MCF 10A (cell line): Measurements from ENCODE around the gene BCHE. TPM values are rescaled to one million over a fixed set of nuclear protein-coding genes. Genes with fewer than 3 reads are reported as not detected.

ENCODE experiments used
- BruUV-seq: library from RNA; stranded (reverse); fragments of 400-500 nt; replicated peaks from 2 replicates; lab custom pipeline; 2021; lab: Mats Ljungman, UMichigan
- CTCF ChIA-PET: fragments of 300-600 bp; sonication (Branson Sonifier 250); formaldehyde crosslinking; extraction: SDS; loops from one replicate; lab custom pipeline; 2021; ENCODE audit warnings: antibody characterized with exemption, inconsistent platforms; lab: Yijun Ruan, JAX
- POLR2A ChIA-PET: fragments of 300-600, 350-650 bp; sonication (Branson Sonifier 250); formaldehyde crosslinking; extraction: SDS; loops from one replicate; lab custom pipeline; 2020; ENCODE audit warnings: antibody characterized with exemption, inconsistent platforms; lab: Yijun Ruan, JAX
- DNase-seq: peaks from one replicate; pipeline ENCODE4 v3.0.0-alpha.2; 2018; ENCODE audit not compliant: unreplicated experiment
- H3K27ac Mint-ChIP-seq: one replicate; pipeline ENCODE4 v1.8.0; 2022; ENCODE audit warnings: mild to moderate bottlenecking, low read depth, mixed read lengths; ENCODE audit not compliant: unreplicated experiment
- H3K27me3 Mint-ChIP-seq: one replicate; pipeline ENCODE4 v1.8.0; 2022; ENCODE audit warnings: mixed read lengths; ENCODE audit not compliant: insufficient read depth, unreplicated experiment
- H3K36me3 Mint-ChIP-seq: one replicate; pipeline ENCODE4 v1.8.0; 2022; ENCODE audit warnings: mild to moderate bottlenecking, moderate library complexity, mixed read lengths; ENCODE audit not compliant: insufficient read depth, unreplicated experiment
- H3K4me1 Mint-ChIP-seq: one replicate; pipeline ENCODE4 v1.8.0; 2022; ENCODE audit warnings: mixed read lengths; ENCODE audit not compliant: insufficient read depth, unreplicated experiment
- H3K4me3 Mint-ChIP-seq: one replicate; pipeline ENCODE4 v1.8.0; 2022; ENCODE audit warnings: mild to moderate bottlenecking, moderate library complexity, mixed read lengths; ENCODE audit not compliant: unreplicated experiment
- H3K9me3 Mint-ChIP-seq: one replicate; pipeline ENCODE4 v1.8.0; 2022; ENCODE audit warnings: mixed read lengths; ENCODE audit not compliant: unreplicated experiment
- intact Hi-C: fragments of 100-400 bp; cut with micrococcal nuclease; formaldehyde crosslinking; loops from 2 replicates; pipeline ENCODE4 v1.14.1; 2022
- total RNA-seq: library from RNA; stranded (reverse); gene quantifications from 2 replicates; pipeline ENCODE4 v1.2.3, GENCODE V29; 2022
- TF ChIP-seq, protein P1 (sequence below): fragments of 200-600 bp; IDR thresholded peaks from one replicate; pipeline ENCODE4 v1.8.0; 2022; ENCODE audit warnings: antibody characterized with exemption, mild to moderate bottlenecking; ENCODE audit not compliant: unreplicated experiment

BCHE gene
- total RNA-seq, 1 experiment from 2014 or later: not detected

DNA sequence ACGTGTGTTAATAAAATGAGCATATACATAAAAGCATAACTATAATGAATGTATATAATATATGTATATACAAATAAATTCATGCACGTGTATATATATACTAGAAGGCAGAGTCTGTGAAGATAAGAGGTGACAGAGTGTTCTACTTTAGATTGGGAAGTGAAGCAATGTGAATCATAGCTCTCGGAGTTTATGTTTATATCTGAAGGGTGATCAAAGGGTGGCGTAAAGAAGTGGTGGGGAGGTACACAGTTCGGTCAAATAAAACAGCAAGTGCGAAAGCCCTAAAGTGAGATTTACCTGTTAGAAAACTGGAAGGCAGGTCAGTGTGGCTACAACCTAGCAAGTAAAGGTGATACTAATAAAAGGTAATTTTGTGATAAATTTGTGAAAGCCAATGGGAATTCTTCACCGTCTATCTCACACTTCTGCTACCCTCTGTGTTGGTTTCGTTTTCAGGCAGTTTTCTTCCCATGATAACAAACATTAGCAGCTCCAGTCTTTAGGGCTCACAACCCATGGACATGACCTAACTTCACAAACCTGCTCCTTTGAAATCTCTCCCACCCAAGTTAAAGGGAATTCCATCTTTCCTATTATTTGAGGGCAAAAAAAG lies 46.7 kb upstream of the BCHE start:
- CTCF ChIA-PET: no interaction called here

DNA sequence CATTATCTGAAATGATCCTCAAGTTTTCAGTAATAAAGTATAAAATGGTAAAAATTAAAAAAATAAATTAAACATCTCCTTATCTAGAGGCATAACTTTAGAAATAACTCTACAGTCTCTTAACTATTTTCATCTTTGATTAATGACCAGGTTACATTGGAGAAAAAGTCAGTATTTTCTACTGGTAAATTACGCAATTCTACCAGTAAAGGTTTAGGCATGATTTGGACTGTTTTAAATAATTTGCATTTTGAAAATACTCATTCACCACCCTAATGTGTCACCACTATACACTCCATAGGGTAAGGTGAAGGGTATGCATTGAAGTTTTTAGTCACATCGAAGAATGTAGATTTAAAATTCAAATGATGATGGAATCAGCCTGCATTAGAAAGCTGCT lies 45.9 kb upstream of the BCHE start:
- no peaks in the 10 kb centered on the region for H3K9me3 Mint-ChIP-seq
- ChIA-PET CTCF (no interaction called here), POLR2A (no interaction called here)
- no peak overlapping the region for H3K4me3 Mint-ChIP-seq
- H3K27me3 Mint-ChIP-seq: no peaks in the 10 kb centered on the region
- intact Hi-C loops: no loop called here
- no peak overlapping the region for H3K27ac Mint-ChIP-seq
- TF ChIP-seq, protein P1, sequence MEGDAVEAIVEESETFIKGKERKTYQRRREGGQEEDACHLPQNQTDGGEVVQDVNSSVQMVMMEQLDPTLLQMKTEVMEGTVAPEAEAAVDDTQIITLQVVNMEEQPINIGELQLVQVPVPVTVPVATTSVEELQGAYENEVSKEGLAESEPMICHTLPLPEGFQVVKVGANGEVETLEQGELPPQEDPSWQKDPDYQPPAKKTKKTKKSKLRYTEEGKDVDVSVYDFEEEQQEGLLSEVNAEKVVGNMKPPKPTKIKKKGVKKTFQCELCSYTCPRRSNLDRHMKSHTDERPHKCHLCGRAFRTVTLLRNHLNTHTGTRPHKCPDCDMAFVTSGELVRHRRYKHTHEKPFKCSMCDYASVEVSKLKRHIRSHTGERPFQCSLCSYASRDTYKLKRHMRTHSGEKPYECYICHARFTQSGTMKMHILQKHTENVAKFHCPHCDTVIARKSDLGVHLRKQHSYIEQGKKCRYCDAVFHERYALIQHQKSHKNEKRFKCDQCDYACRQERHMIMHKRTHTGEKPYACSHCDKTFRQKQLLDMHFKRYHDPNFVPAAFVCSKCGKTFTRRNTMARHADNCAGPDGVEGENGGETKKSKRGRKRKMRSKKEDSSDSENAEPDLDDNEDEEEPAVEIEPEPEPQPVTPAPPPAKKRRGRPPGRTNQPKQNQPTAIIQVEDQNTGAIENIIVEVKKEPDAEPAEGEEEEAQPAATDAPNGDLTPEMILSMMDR: no peak
- peaks cover 17% of the 10 kb centered on the region for H3K4me1 Mint-ChIP-seq
- no TSS peak for BruUV-seq
- DNase-seq: no peak
- no peaks in the 10 kb centered on the region for H3K36me3 Mint-ChIP-seq

More for the DNA sequence above, 46.7 kb upstream of the BCHE start:
- BruUV-seq: no TSS peak
- intact Hi-C loops: no loop called here
- Mint-ChIP-seq H3K27me3 (no peaks in the 10 kb centered on the region), H3K36me3 (no peaks in the 10 kb centered on the region), H3K4me1 (peaks cover 17% of the 10 kb centered on the region), H3K4me3 (peak overlapping the region; percentile 69), H3K27ac (peak overlapping the region; percentile 61), H3K9me3 (no peaks in the 10 kb centered on the region)
- peak; percentile 32 for DNase-seq
- TF ChIP-seq, protein P1: no peak
- POLR2A ChIA-PET: interaction anchor here (0.5 to 0.6 kb wide), 2 partner anchors 11 to 1109 kb away, joined by 3 to 4 read pairs; no protein-coding TSS in a partner anchor

DNA sequence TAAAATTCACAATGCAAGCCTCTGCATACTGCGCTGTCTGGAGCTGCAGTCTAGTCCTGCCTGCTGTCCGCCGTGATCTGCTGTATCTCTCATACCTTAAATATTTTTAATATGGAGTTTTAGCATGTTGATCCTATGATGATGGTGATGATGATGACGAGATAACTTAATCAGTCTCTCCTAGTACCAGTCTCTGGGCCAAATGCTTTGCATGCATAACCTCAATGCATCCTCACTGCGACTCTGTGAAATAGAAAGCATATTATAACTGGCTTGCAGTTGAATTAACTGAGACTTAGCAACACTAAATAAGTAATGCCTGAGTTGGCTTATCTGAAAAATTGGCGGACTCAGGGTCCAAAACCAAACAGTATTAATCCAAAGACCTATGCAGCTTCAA lies 38.4 kb upstream of the BCHE start:
- CTCF ChIA-PET: interaction anchor here (2.6 kb wide), 1 partner anchor 20 kb away, joined by 15 read pairs; no protein-coding TSS in a partner anchor
- H3K27me3 Mint-ChIP-seq: no peaks in the 10 kb centered on the region
- H3K4me3 Mint-ChIP-seq: no peak overlapping the region

More for the DNA sequence above, 38.4 kb upstream of the BCHE start:
- intact Hi-C loops: no loop called here
- TF ChIP-seq, protein P1: no peak
- BruUV-seq: no TSS peak
- no peak for DNase-seq
- Mint-ChIP-seq H3K9me3 (peaks cover 9% of the 10 kb centered on the region), H3K27ac (no peak overlapping the region), H3K4me1 (no peaks in the 10 kb centered on the region), H3K36me3 (no peaks in the 10 kb centered on the region)
- POLR2A ChIA-PET: interaction anchor here (0.9 kb wide), 1 partner anchor 456 kb away, joined by 3 read pairs; no protein-coding TSS in a partner anchor
